NT2/D1 (cell line): ENCODE measurements around the gene EXTL1.

Source experiments
- DNase-seq: peaks from one replicate; pipeline ENCODE4 v3.0.0-alpha.2; 2011; ENCODE audit warnings: low read depth, low spot score
- H3K27me3 ChIP-seq: 2 replicates; pipeline ENCODE4 v1.6.0; 2011; ENCODE audit warnings: mild to moderate bottlenecking; ENCODE audit not compliant: insufficient read length, insufficient read depth
- H3K36me3 ChIP-seq: 2 replicates; pipeline ENCODE4 v1.6.1; 2011; ENCODE audit warnings: mild to moderate bottlenecking, low read length, mixed read lengths; ENCODE audit not compliant: insufficient read depth, insufficient read length
- H3K4me1 ChIP-seq: 2 replicates; pipeline ENCODE4 v1.5.1; 2011; ENCODE audit not compliant: insufficient read depth, insufficient read length
- H3K4me3 ChIP-seq: 2 replicates; pipeline ENCODE4 v1.5.1; 2011; ENCODE audit warnings: low read depth; ENCODE audit not compliant: insufficient read length
- H3K9ac ChIP-seq: 2 replicates; pipeline ENCODE4 v1.6.0; 2011; ENCODE audit warnings: low read depth; ENCODE audit not compliant: insufficient read length
- H3K9me3 ChIP-seq: 2 replicates; pipeline ENCODE4 v1.5.1; 2011; ENCODE audit warnings: mild to moderate bottlenecking, low read length; ENCODE audit not compliant: insufficient read depth
- SUZ12 ChIP-seq: IDR thresholded peaks from 2 replicates; pipeline ENCODE4 v1.6.1; 2011; ENCODE audit not compliant: insufficient read length, insufficient read depth; ENCODE audit errors: extremely low read depth
- YY1 ChIP-seq: IDR thresholded peaks from 2 replicates; pipeline ENCODE4 v1.6.1; 2011; ENCODE audit not compliant: insufficient read length, insufficient read depth
- ZNF274 ChIP-seq: IDR thresholded peaks from 2 replicates; pipeline ENCODE4 v1.6.1; 2011; ENCODE audit warnings: mild to moderate bottlenecking, low read depth, low read length

Gene EXTL1

GRCh38 chr1:26035203-26035958, 13.8 kb downstream of the EXTL1 start:
- Histone ChIP-seq H3K9me3 (no peaks in the 10 kb centered on the region), H3K4me1 (peaks cover 19% of the 10 kb centered on the region), H3K9ac (peak overlapping the region; percentile 92), H3K36me3 (no peaks in the 10 kb centered on the region), H3K27me3 (peaks cover 34% of the 10 kb centered on the region), H3K4me3 (peak overlapping the region; percentile 89)
- TF ChIP-seq YY1 = no peak
- no peak for TF ChIP-seq ZNF274
- TF ChIP-seq SUZ12 = no peak
- DNase-seq = peak; percentile 96

- peak; percentile 68 for DNase-seq
- H3K27me3 ChIP-seq = peaks cover 34% of the 10 kb centered on the region
- H3K9ac ChIP-seq = peak overlapping the region; percentile 92
- peak overlapping the region; percentile 89 for H3K4me3 ChIP-seq
- H3K4me1 ChIP-seq = peaks cover 19% of the 10 kb centered on the region
- no peak for TF ChIP-seq YY1
- TF ChIP-seq ZNF274 = no peak
- TF ChIP-seq SUZ12 = no peak
- no peaks in the 10 kb centered on the region for H3K9me3 ChIP-seq
- no peaks in the 10 kb centered on the region for H3K36me3 ChIP-seq
Observed at GRCh38 chr1:26035959-26036755, 14.6 kb downstream of the EXTL1 start.

- peaks cover 16% of the 10 kb centered on the region for H3K4me1 ChIP-seq
- peaks cover 34% of the 10 kb centered on the region for H3K27me3 ChIP-seq
- H3K9ac ChIP-seq = peak overlapping the region; percentile 92
- H3K4me3 ChIP-seq = no peak overlapping the region
- no peak for DNase-seq
- no peaks in the 10 kb centered on the region for H3K36me3 ChIP-seq
- TF ChIP-seq SUZ12 (no peak), YY1 (no peak), ZNF274 (no peak)
- no peaks in the 10 kb centered on the region for H3K9me3 ChIP-seq
Observed at GRCh38 chr1:26036756-26037281, 15.2 kb downstream of the EXTL1 start.

GRCh38 chr1:26037904-26038303, 16.3 kb downstream of the EXTL1 start:
- Histone ChIP-seq H3K9ac (no peak overlapping the region), H3K4me3 (no peak overlapping the region), H3K9me3 (no peaks in the 10 kb centered on the region), H3K36me3 (no peaks in the 10 kb centered on the region), H3K4me1 (peaks cover 16% of the 10 kb centered on the region), H3K27me3 (peaks cover 40% of the 10 kb centered on the region)
- DNase-seq = no peak
- TF ChIP-seq YY1 = no peak
- TF ChIP-seq ZNF274 = no peak
- TF ChIP-seq SUZ12 = no peak

- H3K9ac ChIP-seq = no peak overlapping the region
- no peaks in the 10 kb centered on the region for H3K9me3 ChIP-seq
- TF ChIP-seq SUZ12 (no peak), YY1 (no peak), ZNF274 (no peak)
- no peak for DNase-seq
- peaks cover 16% of the 10 kb centered on the region for H3K4me1 ChIP-seq
- H3K36me3 ChIP-seq = no peaks in the 10 kb centered on the region
- no peak overlapping the region for H3K4me3 ChIP-seq
- peaks cover 40% of the 10 kb centered on the region for H3K27me3 ChIP-seq
Observed at GRCh38 chr1:26038477-26038876, 16.9 kb downstream of the EXTL1 start.

GRCh38 chr1:26038904-26039303, 17.3 kb downstream of the EXTL1 start:
- Histone ChIP-seq H3K36me3 (no peaks in the 10 kb centered on the region), H3K27me3 (peaks cover 40% of the 10 kb centered on the region), H3K9me3 (no peaks in the 10 kb centered on the region), H3K4me3 (no peak overlapping the region), H3K4me1 (peaks cover 16% of the 10 kb centered on the region), H3K9ac (no peak overlapping the region)
- no peak for TF ChIP-seq ZNF274
- TF ChIP-seq YY1 = no peak
- TF ChIP-seq SUZ12 = no peak
- no peak for DNase-seq

- Histone ChIP-seq H3K4me1 (peaks cover 9% of the 10 kb centered on the region), H3K27me3 (peaks cover 49% of the 10 kb centered on the region), H3K9ac (no peak overlapping the region), H3K9me3 (no peaks in the 10 kb centered on the region), H3K4me3 (no peak overlapping the region), H3K36me3 (no peaks in the 10 kb centered on the region)
- TF ChIP-seq YY1 (no peak), ZNF274 (no peak), SUZ12 (no peak)
- no peak for DNase-seq
Observed at GRCh38 chr1:26041401-26041800, 19.8 kb downstream of the EXTL1 start.
